Left kidney (tissue), 8 donors: ENCODE measurements around the gene UBE2E2. TPM values are rescaled to one million over a fixed set of nuclear protein-coding genes. Genes with fewer than 3 reads are reported as not detected.
"Not testable (repeated sequence)": the region's sequence is repeated elsewhere in the genome, so short reads cannot be mapped to it uniquely, and the experiment has no call there.

ENCODE experiments used
- DNase-seq: peaks from one replicate; pipeline ENCODE4 v3.0.0-alpha.2; 2013
- long read RNA-seq, 8 donors: transcript quantifications; one replicate each; lab custom pipeline, GENCODE V29; 2026
- polyA plus RNA-seq: library from polyadenylated mRNA; unstranded; fragments of 120-200 nt; gene quantifications from one replicate; pipeline ENCODE4 v1.2.1, GENCODE V29; 2013; ENCODE audit not compliant: insufficient read length

Gene UBE2E2
- 64.7 TPM for polyA plus RNA-seq
- long read RNA-seq, donor 1, partial matches to known transcripts, result 31 of 31 reads
- long read RNA-seq, donor 1, other reads (novel, unspliced or antisense), result 0 of 31 reads
- long read RNA-seq, donor 2, partial matches to known transcripts, result 13 of 13 reads
- long read RNA-seq, donor 2, other reads (novel, unspliced or antisense), result 0 of 13 reads
- long read RNA-seq, donor 3, partial matches to known transcripts, result 46 of 46 reads
- long read RNA-seq, donor 3, other reads (novel, unspliced or antisense), result 0 of 46 reads
- long read RNA-seq, donor 4, result 0 reads
- long read RNA-seq, donor 5, partial matches to known transcripts, result 108 of 108 reads
- long read RNA-seq, donor 5, other reads (novel, unspliced or antisense), result 0 of 108 reads
- long read RNA-seq, donor 6, partial matches to known transcripts, result 88 of 88 reads
- long read RNA-seq, donor 6, other reads (novel, unspliced or antisense), result 0 of 88 reads
- long read RNA-seq, donor 7, partial matches to known transcripts, result 66 of 67 reads
- long read RNA-seq, donor 7, other reads (novel, unspliced or antisense), result 0 of 67 reads
- long read RNA-seq, donor 8, partial matches to known transcripts, result 26 of 26 reads
- long read RNA-seq, donor 8, other reads (novel, unspliced or antisense), result 0 of 26 reads

DNA sequence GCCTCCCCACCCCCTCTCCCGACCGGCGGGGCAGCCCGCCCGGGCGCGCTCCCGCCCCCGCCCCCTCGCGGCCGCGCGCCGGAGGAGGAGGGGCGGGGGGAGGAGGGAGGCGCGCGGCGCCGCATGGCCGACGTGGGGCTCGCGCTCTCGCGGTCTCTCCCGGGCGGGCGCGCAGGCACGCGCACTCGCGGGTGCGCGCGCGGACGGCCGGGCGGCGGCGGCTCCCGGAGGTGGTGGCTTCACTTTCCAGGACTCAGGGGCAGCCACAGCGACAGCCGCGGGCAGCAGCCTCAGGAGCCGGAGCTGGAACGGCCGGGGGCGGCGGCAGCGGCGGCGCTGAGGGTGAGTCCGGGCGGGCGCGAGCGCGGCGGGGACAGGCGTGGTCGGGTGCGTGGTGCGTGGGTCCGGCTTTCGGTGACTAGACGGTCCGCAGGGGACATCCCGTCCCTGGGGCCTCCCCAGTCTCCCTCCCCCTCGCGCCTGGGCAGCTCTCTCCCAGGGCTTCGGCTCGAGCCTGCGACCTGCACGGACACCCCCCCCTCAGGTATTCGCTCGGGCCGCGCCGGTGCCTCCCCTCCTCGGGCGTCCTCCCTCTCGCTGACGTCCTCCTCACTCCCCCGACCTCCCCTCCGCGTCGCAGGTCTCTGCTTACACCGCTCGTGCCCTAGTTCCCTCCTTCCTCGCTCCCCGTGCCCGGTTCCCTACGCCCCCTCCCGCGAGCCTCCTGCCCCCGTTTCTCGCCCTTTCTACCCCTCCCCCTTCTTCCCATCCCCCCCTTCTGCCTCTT is at the start of gene UBE2E2:
TSS of gene UBE2E2 (plus strand) at position 407 of the 787 bp plus-strand sequence.
- peak; percentile 62 for DNase-seq

- DNase-seq, result no peak
Observed at GRCh38 chr3:23153436-23153835, 49.7 kb upstream of the UBE2E2 start.

DNA sequence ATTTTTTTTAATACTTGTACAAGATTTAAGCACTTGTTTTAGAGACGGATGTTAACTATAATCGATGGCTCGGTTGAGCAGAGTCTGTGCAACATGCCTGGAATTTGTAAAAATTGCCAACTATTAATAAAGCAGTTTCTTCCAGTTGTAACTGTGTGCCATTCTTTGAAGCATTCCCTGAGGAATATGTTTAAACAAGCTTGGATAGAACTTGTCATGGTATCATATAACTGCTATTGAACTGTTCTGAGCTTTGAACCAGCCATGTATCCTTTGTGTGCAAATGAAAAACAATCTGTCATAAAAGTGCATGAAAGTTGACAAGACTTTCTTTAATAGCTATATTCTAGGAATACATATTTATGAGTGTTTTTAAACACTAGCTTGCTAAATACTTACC is 45.8 kb upstream of the UBE2E2 start:
- no peak for DNase-seq

DNA sequence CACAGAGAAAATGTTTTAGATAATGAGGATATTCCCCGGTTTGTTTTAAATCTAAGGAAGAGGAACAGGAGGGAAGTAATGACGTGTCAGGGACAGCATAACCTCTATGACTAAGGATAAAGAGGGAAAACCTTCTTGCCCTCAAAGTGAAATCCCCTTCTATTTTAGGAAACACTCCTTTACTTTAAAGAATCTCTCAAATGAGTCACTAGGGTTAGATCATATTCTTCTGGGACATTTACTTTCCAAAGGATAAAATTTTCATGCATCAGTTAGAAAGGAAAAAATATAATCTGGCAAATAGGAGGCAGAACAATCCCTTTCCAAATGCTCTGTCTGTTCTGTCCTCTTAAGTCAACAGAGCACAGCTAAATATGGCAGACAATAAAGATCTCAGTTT is 43.2 kb upstream of the UBE2E2 start:
- DNase-seq, result no peak

DNA sequence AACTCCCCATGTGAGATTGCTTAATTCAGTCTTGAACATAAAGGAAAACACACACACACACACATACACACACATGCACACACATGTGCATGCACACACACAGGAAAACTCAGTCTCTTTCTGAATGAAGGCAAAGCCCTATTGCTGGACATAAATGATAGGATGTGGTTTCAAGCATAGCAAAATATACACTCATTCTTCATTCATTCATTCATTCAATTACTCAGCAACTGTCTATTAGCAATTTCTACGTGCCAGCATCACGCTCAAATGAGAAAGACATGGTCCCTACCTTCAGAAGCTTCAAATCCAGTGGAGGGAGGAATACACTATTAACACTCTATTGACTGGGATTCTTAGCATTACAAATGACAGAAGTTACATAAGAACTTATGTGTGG is 41.8 kb upstream of the UBE2E2 start:
- no peak for DNase-seq

DNA sequence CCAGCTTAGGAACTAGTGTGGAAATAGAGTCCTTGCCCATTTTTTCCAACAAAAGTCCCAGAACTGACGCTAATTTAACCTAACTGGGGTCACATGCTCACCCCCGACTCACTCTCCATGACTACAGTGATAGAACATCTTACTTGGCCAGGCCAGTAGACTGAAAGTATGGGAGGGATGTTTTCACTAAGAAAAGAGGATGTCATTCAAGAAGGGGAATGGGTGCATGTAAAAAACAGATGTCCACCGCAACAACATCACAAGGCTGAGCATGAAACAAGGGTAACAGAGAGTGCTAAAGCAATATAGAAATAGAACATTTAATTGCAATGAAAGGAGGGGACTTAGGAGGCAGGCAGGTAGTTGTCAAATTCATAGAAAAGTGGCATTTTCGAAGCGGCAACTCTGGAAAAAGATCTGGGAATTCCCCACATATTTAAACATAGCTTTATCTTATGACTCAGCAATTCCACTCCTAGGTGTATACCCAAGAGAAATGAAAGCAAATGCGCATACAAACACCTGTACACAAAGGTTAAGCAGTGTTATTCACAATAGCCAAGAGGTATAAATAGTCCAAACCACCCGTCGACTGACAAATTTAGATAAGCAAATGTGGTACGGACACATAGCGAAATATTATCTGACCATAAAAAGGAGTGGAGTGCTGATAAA is 41.1 kb upstream of the UBE2E2 start:
- no peak for DNase-seq

- DNase-seq, result no peak
Observed at GRCh38 chr3:23162934-23163333, 40.2 kb upstream of the UBE2E2 start.

DNA sequence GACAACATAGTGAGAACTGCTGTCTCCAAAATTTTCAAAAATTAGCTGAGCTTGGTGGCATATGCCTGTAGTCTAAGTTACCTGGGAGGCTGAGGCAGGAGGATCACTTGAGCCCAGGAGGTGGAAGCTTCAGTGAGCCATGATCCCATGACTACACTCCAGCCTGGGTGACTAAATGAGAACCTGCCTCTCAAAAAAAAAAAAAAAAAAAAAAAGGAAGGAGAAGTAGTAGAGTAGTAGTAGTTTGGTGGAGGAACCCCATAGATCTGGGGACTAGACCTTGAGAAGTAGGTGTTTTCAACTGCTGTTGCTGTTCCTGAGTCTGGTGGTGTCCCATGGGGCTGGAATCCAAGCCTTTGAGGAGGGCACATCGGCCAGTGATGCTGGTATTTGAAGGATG is 38.4 kb upstream of the UBE2E2 start:
- no peak for DNase-seq

- DNase-seq, result no peak
Observed at GRCh38 chr3:23165571-23165970, 37.6 kb upstream of the UBE2E2 start.

DNA sequence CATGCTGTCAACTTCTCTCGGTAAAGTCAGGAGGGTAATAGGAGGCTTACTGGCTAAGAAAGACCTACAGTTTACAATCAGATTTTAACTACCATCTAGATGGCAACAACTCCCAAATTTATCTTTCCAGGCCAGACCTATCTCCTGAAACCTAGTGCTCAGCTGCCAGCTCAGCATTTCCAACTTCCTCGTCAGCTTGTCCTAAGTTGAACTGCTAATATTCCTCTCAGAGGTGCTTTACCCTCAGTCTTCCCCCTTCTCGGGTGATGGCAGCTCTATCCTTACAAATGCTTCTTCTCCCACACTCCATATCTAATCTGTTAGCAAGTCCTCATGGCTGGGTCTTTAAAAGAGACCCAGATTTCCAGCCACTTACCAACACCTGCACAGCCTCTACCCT is 36.9 kb upstream of the UBE2E2 start:
- DNase-seq, result no peak

- no peak for DNase-seq
Observed at GRCh38 chr3:23166845-23167244, 36.3 kb upstream of the UBE2E2 start.

DNA sequence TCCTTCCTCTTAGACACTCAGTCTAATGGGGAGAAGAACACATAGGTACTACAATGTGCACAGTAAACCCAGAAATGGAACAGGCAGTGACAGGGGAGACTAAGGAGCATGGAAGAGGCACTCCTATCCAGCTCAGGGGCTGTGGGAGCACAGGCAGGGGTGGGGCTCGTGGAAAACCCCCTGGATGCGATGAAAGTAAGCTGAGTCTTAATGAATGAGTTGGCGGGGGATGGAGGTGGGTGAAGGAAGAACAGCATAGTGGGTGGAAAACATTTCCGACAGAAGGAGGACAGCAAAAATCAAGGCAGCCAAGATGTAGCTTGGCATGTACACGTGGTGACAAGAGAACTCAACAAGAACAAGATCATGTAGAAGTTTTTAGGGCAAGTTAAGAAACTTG is 33.6 kb upstream of the UBE2E2 start:
- no peak for DNase-seq

DNA sequence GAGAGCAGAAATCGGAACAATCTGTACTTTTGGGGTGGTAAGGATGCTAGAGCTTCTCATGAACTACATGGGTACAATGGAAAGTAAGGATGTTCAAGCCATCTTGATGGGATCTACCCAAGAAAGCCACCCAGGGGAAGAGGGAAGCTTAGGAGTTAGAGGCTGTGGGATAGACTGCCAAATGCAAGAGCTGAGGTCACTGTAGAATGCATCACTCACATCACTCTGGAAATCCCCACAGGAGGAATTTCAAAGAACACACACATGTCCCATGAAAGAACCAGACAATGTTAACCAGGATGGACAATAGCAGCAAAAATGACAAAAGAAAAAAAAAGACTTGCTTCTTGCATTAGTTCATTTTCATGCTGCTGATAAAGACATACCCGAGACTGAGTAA is 32.8 kb upstream of the UBE2E2 start:
- no peak for DNase-seq

GRCh38 chr3:23172059-23172458 is 31.1 kb upstream of the UBE2E2 start:
- no peak for DNase-seq

GRCh38 chr3:23174426-23175039 is 28.6 kb upstream of the UBE2E2 start:
- DNase-seq, result no peak

- no peak for DNase-seq
Observed at GRCh38 chr3:23175341-23176083, 27.6 kb upstream of the UBE2E2 start.

GRCh38 chr3:23176839-23177238 is 26.3 kb upstream of the UBE2E2 start:
- DNase-seq, result not testable (repeated sequence)

GRCh38 chr3:23182996-23183513 is 20.1 kb upstream of the UBE2E2 start:
- no peak for DNase-seq

DNA sequence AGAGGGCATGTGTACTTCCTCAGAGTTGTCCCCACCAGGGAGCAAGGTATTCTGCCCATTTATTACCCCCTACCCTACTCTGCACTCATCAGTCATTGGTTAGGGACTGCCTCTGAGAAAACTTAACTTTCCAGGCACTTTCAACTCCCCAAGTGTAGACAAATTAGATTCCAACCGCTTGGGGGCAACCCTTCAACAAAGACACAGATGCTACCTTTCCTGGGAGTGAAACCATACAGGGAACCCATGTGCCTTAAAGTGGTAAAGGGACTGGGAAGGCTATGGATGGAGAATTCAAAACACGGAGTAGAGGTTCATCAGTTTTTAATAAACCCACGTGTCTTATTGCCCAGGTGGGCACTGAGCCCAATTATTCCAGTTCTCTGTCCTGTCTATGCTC is 19.4 kb upstream of the UBE2E2 start:
- DNase-seq, result peak; percentile 53

- DNase-seq, result no peak
Observed at GRCh38 chr3:23185861-23186260, 17.3 kb upstream of the UBE2E2 start.

DNA sequence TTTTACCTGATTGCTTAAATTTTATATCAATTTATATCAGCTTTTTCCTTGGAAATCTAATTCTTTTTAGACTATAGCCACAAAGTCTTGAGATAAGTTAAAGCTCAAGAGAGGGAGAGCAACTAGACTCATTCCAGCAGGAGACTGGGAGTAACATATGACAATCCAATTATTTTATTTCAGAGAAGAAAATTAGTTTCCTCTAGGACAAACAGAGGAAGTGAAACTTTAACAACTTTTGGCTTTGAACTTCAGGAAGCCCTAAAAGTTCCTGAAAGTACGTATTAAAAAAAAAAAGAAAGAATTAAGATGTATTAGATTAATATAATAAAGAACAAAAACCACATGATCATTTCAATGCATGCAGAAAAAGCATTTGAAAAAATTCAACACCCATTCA is 13.9 kb upstream of the UBE2E2 start:
- DNase-seq, result no peak
